GM21367 (cell line): ENCODE measurements around the gene PODXL2.

Source experiments
- ATAC-seq: cut with Tn5 transposase; IDR thresholded peaks from one replicate; pipeline ENCODE4 v1.9.1; 2021; ENCODE audit not compliant: unreplicated experiment

Gene PODXL2

GRCh38 chr3:127720985-127721935 is 92.3 kb downstream of the PODXL2 start:
- no peak for ATAC-seq

- no peak for ATAC-seq
These were observed 93.3 kb downstream of the PODXL2 start for GRCh38 chr3:127722091-127722784.
